ENCODE data around the gene ZNF609. TPM values are rescaled to one million over a fixed set of nuclear protein-coding genes. Genes with fewer than 3 reads are reported as not detected.

The ZNF609 gene
- polyA plus RNA-seq, 3 donors, result 1.3 to 13.2 (median 1.7) TPM

DNA sequence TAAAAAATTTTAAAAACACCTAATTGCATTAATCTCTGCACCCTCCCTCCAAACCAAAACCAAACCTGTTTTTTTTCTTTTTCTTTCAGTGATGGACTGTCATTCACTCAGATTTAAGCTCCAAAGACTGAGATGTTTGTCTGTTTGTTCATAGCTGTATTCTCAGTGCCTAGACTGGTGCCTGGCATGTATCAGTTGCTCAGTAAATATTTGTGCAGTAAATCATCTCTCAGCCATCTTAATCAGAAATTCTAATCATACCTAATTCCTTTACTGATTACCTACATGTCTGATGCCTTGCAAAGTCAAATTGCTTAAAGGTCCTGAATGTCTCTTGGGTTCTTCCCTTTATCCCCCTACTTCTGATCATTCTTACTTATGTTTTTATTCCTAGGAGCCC lies 138.8 kb downstream of the ZNF609 start:
- Mint-ChIP-seq H3K4me3 (no peak overlapping the region), H3K36me3 (no peaks in the 10 kb centered on the region), H3K27me3 (ENCODE audit: low read depth in 3 of 3) (peaks cover 0 to 2% (median 0%) of the 10 kb centered on the region in 3 donors), H3K27ac (no peak overlapping the region), H3K9me3 (no peaks in the 10 kb centered on the region), H3K4me1 (peaks cover 40% of the 10 kb centered on the region)
- Histone ChIP-seq H3K36me3 (replicated peaks in 1 of 2; ENCODE audit: control insufficient read depth in 1 of 2, insufficient read depth in 2 of 2, low read length in 2 of 2) (no peaks in the 10 kb centered on the region), H3K4me3 (replicated peaks in 1 of 3; ENCODE audit: low read depth in 2 of 3, low read length in 3 of 3) (no peak overlapping the region), H3K4me2 (replicated peaks; ENCODE audit: extremely low read depth, low read length, poor library complexity, severe bottlenecking) (no peak overlapping the region), H3K9ac (ENCODE audit: insufficient read depth, low read length, poor library complexity, severe bottlenecking) (no peak overlapping the region), H3K4me1 (ENCODE audit: control insufficient read depth in 1 of 2, insufficient read depth in 2 of 2, low read length in 2 of 2) (peaks cover 16 to 17% of the 10 kb centered on the region in 2 donors), H4K20me1 (ENCODE audit: insufficient read depth, low read length) (peaks cover 71% of the 10 kb centered on the region), H3K27me3 (ENCODE audit: control insufficient read depth in 2 of 2, insufficient read depth in 2 of 2, low read length in 2 of 2) (no peaks in the 10 kb centered on the region), H3K79me2 (ENCODE audit: insufficient read depth, low read length) (peaks cover 84% of the 10 kb centered on the region), H2AFZ (ENCODE audit: insufficient read depth, low read depth, low read length, poor library complexity, severe bottlenecking) (no peak overlapping the region), H3K9me3 (replicated peaks in 1 of 2; ENCODE audit: control insufficient read depth in 1 of 2, insufficient read depth in 1 of 2, low read length in 2 of 2) (no peaks in the 10 kb centered on the region), H3K27ac (ENCODE audit: low read depth in 1 of 2, low read length in 2 of 2) (no peak overlapping the region)
- DNase-seq, result no peak
- TF ChIP-seq, protein P1, sequence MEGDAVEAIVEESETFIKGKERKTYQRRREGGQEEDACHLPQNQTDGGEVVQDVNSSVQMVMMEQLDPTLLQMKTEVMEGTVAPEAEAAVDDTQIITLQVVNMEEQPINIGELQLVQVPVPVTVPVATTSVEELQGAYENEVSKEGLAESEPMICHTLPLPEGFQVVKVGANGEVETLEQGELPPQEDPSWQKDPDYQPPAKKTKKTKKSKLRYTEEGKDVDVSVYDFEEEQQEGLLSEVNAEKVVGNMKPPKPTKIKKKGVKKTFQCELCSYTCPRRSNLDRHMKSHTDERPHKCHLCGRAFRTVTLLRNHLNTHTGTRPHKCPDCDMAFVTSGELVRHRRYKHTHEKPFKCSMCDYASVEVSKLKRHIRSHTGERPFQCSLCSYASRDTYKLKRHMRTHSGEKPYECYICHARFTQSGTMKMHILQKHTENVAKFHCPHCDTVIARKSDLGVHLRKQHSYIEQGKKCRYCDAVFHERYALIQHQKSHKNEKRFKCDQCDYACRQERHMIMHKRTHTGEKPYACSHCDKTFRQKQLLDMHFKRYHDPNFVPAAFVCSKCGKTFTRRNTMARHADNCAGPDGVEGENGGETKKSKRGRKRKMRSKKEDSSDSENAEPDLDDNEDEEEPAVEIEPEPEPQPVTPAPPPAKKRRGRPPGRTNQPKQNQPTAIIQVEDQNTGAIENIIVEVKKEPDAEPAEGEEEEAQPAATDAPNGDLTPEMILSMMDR (IDR thresholded peaks at IDR 0.05), result no peak
- intact Hi-C loops (cut with micrococcal nuclease), result no loop called here

DNA sequence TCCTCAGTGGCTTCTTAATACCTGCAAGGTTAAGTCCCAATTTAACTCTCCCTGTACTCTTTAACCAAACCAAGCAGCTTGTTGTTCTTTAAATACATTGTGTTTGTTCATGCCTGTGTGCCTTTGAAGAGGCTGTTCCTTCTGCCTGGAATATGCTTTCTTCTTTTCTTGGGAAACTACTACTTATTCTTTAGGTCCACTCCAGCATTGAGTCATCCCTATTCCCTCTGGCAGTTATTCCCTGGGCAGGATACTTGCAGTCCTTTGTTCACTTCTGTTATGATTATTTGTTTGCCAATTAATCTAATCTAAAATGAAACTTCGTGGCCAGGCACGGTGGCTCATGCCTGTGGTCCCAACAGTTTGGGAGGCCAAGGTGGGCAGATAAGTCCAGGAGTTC lies 139.3 kb downstream of the ZNF609 start:
- Histone ChIP-seq H3K4me1 (ENCODE audit: control insufficient read depth in 1 of 2, insufficient read depth in 2 of 2, low read length in 2 of 2) (peaks cover 16 to 17% of the 10 kb centered on the region in 2 donors), H3K4me2 (replicated peaks; ENCODE audit: extremely low read depth, low read length, poor library complexity, severe bottlenecking) (no peak overlapping the region), H3K79me2 (ENCODE audit: insufficient read depth, low read length) (peaks cover 82% of the 10 kb centered on the region), H3K27ac (ENCODE audit: low read depth in 1 of 2, low read length in 2 of 2) (no peak overlapping the region), H3K27me3 (ENCODE audit: control insufficient read depth in 2 of 2, insufficient read depth in 2 of 2, low read length in 2 of 2) (no peaks in the 10 kb centered on the region), H3K9me3 (replicated peaks in 1 of 2; ENCODE audit: control insufficient read depth in 1 of 2, insufficient read depth in 1 of 2, low read length in 2 of 2) (no peaks in the 10 kb centered on the region), H4K20me1 (ENCODE audit: insufficient read depth, low read length) (peaks cover 71% of the 10 kb centered on the region), H3K4me3 (replicated peaks in 1 of 3; ENCODE audit: low read depth in 2 of 3, low read length in 3 of 3) (no peak overlapping the region), H3K9ac (ENCODE audit: insufficient read depth, low read length, poor library complexity, severe bottlenecking) (no peak overlapping the region), H3K36me3 (replicated peaks in 1 of 2; ENCODE audit: control insufficient read depth in 1 of 2, insufficient read depth in 2 of 2, low read length in 2 of 2) (no peaks in the 10 kb centered on the region), H2AFZ (ENCODE audit: insufficient read depth, low read depth, low read length, poor library complexity, severe bottlenecking) (no peak overlapping the region)
- peaks cover 0 to 2% (median 0%) of the 10 kb centered on the region in 3 donors for H3K27me3 Mint-ChIP-seq (ENCODE audit: low read depth in 3 of 3)
- no peaks in the 10 kb centered on the region for H3K36me3 Mint-ChIP-seq
- WGBS (ENCODE audit: insufficient coverage), result no CpG with 5 or more reads among the region's 2 CpGs
- peaks cover 40% of the 10 kb centered on the region for H3K4me1 Mint-ChIP-seq
- H3K9me3 Mint-ChIP-seq, result no peaks in the 10 kb centered on the region
- H3K4me3 Mint-ChIP-seq, result no peak overlapping the region
- TF ChIP-seq, protein P1 (IDR thresholded peaks at IDR 0.05), result no peak
- DNase-seq, result no peak
- H3K27ac Mint-ChIP-seq, result no peak overlapping the region
- intact Hi-C loops (cut with micrococcal nuclease), result no loop called here

Data from CD14-positive monocyte (primary cell).